ACHN (cell line): Measurements from ENCODE around the gene KIF18B.
"Not testable (repeated sequence)": the region's sequence is repeated elsewhere in the genome, so short reads cannot be mapped to it uniquely, and the experiment has no call there.

Source experiments
- DNase-seq: peaks from one replicate; pipeline ENCODE4 v3.0.0-alpha.2; 2015
- in situ Hi-C: cut with HindIII; loops from 2 replicates; pipeline ENCODE4 v1.10.0; 2017; ENCODE audit warnings: low sequenced_read_pairs, low pct_ligation_motif_present, low pct_unique_long_range_greater_than_20kb

The KIF18B gene

DNA sequence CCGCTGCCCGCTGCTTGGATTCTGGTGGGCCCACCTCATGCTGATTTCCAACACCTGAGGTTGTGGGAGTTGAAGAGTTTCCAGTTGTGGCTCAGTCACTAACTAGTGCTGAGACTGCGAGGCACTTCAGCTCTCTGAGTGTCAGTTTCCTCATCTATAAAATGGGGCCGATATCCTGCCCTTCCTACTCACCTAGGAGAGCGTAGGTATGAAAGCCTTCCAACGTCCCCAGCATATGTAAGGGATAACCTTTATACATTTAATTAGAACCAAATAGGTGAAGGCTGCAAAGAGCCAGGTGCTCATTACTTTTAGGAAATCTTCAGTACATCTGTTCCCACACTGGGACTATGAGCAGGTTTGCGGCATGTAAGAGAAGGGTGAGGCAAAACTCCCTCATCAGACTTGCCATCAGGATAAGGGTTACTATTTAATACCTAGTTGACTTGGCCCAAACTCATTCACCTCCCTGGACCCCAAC, 782 bp upstream of the KIF18B start:
- in situ Hi-C loops, result no loop called here
- no peak for DNase-seq

DNA sequence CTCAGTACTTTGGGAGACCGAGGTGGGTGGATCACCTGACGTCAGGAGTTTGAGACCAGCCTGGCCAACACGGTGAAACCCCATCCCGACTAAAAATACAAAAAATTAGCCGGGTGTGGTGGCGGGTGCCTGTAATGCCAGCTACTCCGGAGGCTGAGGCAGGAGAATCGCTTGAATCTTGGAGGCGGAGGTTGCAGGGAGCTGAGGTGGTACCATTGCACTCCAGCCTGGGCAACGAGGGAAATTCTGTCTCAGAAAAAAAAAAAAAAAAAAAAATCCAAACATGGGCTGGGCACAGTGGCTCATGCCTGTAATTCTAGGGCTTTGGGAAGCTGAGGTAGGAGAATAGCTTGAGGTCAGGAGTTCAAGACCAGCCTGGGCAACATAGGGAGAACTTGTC, 1.9 kb downstream of the KIF18B start:
- in situ Hi-C loops, DNase-seq: not testable (repeated sequence)

DNA sequence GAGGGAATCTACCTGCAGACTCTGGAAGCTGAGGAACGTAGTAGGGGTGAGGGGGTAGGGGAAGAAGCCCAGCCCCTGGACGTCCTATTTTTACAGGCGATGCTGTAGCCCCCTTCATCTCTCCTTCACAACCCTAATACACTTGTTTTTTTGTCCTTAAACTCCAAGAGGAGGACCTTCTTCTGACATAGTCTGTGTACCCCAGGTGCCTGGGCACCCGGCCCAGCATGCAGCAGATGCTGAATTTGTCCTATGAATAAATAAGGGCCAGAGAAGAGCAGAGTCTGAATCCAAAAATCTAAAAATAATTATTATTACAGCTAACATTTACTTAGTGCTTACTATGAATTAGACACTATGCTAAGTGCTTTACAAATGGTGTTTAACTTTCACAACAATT, 5.1 kb downstream of the KIF18B start:
- in situ Hi-C loops, result no loop called here
- DNase-seq, result no peak

DNA sequence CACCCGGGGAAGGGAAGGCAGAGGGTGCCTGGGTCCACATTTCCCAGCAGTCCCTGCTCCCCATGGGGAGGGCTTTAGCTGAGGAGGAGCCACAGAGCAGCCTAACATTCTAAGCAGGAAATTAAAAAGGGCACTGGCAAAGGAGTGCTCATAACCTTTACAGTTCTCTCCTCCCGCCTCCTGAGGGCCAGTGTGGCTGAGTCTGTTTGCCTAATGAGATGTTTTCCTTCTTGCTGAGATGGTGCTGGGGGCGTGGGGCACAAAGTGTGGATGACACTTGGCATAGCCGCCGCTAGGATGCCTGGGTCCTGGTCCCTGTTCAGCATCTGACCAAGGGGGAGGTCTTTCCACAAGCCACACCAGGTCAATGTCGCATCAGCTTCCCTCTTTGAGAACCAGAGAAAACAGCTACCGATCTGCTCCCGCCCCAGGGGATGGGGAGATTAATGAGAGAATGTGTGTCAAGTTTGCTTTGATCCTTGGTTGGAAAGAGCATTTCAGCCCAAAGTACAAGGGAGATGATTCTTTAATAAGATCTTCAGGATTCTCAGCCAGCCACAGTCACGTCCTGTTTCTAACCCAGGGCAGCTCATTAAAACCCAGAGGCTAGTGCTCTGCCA, 5.8 kb downstream of the KIF18B start:
- in situ Hi-C loops, result no loop called here
- DNase-seq, result peak; percentile 38

DNA sequence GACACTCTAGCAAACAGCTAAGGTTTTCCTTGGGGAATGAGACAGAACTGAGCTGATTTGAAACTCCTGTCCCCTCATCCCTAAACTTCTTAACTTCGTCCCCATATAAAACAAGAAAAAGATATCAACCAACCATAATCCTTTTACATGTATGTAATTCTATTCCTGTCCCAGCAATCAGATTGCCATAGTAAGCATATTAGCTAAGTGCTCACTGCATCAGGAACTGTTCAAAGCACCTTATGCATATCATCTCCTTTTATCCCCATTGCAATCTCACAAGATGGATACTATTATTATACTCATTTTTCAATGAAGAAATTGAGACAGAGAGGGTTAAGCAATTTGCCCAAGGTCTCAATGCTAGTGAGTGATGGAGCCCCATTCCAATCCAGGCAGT, 6.8 kb downstream of the KIF18B start:
- DNase-seq, result no peak
- in situ Hi-C loops, result no loop called here

DNA sequence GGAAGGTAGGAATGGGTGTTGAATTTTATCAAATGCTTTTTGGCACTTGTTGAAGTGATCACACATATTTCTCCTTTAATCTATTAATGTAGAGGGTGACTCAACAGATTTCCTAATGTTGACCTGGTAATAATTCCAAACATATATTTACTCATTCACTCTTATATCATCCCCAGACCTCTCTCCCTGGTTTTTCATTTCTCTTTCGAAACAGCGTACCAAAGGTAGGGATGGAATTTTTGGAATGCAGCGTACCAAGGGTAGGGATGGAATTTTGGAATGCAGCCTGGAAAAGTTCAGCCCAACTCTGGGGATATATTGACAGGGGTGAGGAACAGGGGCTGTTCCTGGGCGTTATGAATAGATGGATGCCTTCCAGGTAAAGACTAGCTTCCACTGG, 7.3 kb downstream of the KIF18B start:
- in situ Hi-C loops, result no loop called here
- DNase-seq, result peak; percentile 60

DNA sequence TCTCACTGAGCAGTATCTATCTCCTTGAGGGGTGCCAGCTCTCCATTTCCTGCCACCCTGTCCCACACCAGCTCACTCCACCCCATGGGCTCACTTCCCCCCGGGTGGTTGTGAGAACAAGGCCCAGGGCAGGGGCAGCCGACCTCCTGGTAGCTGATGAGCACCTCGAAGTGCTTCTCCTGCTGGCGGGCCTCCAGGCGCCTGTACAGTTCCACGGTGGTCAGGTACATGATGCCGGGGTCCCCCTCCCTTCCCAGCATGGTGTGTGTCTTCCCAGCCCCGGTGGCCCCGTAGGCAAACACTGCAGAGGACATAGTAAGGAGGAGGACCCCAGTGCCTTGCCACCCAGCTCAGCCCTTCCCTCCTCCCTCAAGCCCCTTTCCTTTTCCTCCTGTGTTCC, 12.5 kb downstream of the KIF18B start:
- in situ Hi-C loops, result no loop called here
- DNase-seq, result no peak

DNA sequence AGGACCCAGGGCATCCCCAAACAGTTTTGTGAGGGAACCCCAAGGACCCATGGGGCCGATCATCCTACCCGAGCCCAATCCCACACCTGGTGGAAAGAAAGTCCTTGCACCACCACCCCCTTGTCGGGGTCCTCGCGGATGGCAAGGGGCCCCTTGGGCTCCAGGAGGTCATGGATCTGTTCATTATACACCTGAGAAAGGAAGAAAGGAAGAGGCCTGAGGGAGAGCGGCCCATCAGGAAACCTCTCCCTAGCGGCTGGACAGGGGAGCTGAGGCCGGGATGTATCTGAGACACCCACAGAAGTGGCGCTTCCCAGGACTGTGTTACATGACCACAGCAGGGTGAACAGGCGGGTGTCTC, 12.8 kb downstream of the KIF18B start:
- no peak for DNase-seq
- in situ Hi-C loops, result no loop called here

DNA sequence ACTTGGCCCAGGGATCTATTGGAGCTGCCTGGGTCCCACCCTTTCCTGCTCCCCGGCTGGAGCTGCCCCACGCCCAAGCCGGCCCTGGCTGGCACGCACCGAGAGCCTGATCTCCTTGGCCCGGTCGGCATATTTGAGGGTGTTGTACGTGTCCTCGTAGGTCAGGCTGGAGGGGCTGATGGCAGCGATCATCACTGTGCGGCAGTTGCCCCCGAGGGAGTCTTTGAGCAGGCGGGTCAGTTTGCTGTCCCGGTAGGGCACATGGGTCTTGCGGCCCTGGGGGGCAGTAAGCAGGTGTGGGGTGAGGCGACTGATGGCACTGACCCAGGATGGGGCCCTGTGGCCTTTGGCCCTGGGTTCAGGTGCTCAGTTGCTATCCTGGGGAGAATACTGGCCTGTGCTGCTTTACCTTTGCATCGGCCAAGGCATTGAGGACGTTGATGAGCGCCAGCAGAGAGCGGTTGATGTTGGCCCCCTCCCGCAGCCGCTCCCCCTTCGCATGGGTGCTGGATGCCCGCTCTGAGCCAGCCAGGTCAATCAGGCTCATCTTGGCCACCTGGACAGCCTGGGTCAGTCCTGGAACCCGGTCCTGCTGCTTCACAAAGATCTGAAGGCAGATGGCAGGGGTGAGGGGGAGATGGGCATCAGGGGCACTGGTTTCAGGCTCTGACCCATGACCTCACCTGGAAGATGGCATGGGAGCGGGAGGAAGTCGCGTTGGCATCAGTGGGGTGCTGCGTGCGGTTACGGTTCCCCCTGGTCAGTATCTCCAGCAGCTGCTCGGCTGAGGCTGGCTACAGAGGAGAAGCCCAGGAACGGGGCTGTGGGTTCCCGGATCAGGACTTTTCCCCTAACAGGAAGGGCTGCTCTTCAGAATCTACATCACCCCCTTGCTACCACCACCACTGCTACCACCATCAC, 13.5 kb downstream of the KIF18B start:
- in situ Hi-C loops, result no loop called here
- no peak for DNase-seq

DNA sequence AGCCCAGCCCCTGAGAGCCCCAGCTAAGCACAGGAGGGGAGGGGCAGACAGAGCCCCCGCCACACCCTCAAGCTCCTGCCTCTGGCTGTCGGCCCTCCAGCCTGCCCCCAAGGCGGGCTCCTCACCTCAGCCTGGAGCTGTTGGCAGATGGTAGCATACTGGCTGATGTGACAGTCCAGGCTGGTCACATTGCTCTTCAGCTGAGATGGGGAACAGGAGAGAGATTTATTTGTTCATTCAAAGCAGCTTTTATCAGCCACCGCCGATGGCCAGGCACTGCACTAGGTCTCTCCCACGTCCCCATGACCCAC, 14.8 kb downstream of the KIF18B start:
- DNase-seq, result no peak
- in situ Hi-C loops, result no loop called here

DNA sequence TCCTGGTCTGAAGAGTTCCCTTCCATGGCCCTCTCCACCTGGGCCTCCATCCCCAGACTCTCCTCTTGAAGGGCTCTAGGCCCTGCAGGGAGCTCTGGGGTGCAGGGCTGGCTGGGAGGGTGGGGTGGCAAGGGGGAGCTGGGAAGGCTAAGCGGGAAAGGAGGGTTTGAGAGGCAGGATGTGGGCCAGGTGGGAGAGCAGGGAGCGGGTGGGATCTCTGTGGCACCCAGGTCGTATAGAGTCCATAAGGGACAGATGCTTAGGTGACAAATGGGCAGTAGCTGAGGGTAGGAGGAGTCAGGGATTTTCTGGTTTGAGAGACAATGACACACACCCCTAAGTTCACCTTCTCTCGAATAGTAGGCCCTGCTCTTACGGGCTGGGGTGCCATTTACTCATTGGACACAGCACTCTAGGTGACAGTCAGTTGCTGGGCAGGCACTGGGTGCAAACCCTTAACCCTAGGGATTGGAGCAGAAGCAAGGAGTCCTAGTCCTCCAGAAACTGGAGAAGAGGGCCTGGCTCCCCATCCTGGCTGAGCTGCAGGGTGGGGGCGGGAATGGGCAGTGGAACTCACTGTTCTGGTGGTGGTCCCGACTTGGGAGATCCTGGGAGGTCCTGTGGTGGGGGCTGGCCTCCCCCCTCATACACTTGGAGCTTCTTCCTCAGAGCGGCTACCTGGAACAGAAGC, 15.3 kb downstream of the KIF18B start:
- in situ Hi-C loops, result no loop called here
- no peak for DNase-seq

DNA sequence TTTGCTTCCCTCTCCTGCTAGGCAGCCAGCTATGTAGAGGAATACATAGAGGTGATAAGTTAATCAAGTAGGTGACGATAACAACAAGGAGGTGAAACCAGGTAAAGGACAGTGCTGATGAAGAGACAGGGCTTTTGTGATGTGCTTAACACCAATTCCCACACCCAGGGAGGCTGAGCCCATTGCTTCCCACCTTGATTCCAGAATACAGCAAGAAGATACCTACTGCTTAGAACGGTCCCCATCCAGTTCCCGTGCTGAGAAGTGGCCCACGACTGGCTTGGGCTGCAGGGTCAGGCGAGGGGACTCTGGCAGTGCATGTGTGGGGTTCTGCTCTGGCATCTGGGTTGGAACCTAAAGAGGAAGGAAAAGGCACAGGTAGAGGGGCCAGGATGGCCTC, 16.2 kb downstream of the KIF18B start:
- in situ Hi-C loops, result no loop called here
- no peak for DNase-seq

DNA sequence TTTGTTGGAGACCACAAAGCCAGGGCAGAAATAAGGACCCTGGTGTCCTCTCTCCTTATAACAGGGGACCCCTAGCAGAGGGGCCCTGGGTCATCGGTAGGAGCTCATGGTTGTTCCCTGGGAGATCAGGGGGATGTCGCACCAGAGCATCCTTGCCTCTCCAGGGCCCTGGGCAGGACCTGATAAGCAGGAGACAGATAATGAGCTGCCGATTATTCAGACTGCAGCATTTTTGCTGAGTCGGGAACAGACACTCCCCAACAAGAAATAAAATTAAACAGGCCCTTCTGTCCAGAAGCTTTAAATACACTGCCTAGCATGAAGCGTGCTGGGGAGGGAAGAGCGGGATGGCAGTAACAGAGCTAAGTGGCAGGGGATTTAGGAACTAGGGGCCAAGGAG, 16.9 kb downstream of the KIF18B start:
- DNase-seq, result no peak
- in situ Hi-C loops, result no loop called here

DNA sequence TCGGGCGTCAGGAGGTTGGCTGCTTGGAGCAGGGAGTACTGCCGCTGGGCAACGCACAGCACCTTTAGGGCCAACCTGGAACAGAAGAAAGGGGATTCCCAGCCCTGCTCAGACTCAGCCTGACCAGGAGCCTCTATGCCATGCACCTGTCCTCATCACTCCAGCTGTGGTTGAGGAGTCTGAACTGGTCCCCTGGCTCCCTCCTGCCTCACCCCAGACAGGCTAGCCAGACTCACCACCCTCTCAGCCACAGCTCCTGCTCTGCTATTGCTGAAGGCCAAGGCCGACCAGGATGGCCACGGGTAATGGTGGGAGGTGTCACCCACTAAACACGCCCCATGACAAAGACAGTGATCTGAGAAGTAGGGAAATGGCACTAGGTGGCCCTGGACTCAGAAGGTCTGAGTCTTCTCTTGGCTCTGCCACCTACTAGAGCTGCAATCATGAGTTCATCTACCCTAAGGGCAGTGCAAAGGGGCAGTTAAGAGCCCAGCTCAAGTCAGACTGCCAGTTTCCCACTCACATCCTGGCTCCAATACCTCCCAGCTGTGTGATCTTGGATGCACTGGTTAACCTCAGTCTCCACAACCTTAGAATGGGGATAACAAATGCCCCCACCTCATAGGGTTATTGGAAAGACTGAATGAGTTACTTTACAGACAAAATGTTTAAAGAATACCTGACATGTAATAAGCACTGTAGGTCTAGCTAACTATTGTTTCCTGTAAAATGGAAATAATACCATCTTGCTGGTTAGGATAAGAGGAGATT, 18.4 kb downstream of the KIF18B start:
- DNase-seq, result no peak
- in situ Hi-C loops, result no loop called here

DNA sequence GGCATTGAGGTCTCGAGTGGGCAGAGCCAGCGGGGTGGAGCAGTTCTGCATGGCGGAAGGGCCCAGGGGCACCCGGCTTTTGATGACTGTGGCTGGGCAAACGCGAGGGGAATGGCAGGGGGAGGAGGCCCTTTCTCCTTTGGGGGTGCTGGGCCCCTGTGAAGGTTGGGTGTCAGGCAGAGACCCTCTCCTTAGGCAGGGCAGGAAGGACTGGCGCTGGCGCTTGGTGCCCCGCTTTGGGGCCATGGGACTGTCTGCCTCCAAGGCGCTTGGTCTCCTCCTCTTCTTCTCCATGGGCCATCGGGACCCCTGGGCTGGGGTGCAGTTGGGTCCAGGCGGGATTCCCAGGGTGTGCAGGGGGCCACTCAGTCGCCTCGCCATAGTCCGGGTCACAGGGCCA, 19.4 kb downstream of the KIF18B start:
- DNase-seq, result no peak
- in situ Hi-C loops, result no loop called here

DNA sequence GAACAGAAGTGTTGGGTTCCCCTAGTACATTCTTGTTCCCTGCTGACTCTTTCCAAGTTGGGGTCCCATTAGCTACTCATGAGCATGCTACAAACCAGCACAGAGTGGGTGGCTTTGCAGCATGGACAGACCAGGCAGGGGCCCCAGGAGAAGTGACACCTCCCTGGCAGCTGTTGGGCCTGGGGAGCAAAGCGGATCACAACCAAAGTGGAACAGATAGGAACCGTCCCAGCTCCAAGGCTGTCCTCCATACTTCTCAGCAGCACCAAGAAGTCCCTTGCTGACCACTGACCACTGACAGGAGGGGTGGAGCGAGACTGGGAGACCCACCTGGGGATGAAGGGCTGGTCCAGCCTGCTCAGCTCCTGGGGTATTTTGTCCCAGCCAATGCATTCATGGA, 19.9 kb downstream of the KIF18B start:
- in situ Hi-C loops, result no loop called here
- no peak for DNase-seq

DNA sequence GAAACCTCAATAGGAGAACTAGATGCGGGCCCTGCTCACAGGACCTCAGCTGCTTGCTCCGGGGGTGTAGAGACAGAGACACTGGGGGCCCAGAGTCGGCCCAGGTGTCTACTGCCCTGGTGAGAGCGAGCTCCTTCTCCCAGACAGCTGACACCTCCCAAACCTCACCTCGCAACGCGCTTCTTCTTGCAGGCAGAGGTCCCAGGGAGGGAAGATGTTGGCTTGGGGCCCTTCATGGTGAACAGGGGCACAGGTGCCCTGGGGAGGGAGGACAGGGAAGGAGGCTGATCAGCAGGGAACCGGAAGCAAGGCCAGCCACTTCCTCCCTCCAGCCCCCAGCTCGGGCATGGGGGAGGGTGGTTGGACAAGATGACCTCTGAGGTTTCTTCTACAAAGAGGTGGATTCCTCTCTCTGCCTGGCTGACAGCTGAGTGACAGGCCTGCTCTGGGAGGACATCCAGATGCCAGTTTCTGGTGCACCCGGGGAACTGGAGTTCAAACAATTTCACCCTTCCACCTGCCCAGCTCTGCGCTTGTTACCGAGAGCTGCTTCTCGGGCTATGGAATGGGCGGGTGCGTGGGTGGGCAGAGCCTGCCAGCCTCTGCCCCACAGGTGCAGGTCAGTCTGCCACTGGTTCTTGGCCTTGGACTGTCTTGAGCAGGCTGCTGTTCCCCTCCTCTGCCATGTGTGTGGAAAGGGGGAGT, 20.6 kb downstream of the KIF18B start:
- DNase-seq, result no peak
- in situ Hi-C loops, result no loop called here
